Retina (tissue), 1 donor: ENCODE data around the gene COX17.

Source experiments
- DNase-seq: peaks from one replicate; pipeline ENCODE4 v3.0.0-alpha.2; 2016

Gene COX17

GRCh38 chr3:119643528-119643927 lies 33.7 kb downstream of the COX17 start:
- DNase-seq = no peak

- DNase-seq = no peak
These were observed 34.3 kb downstream of the COX17 start for GRCh38 chr3:119642746-119643473.

GRCh38 chr3:119641416-119641815 lies 35.8 kb downstream of the COX17 start:
- DNase-seq = no peak

GRCh38 chr3:119639494-119640350 lies 37.5 kb downstream of the COX17 start:
- no peak for DNase-seq

- no peak for DNase-seq
These were observed 39.3 kb downstream of the COX17 start for GRCh38 chr3:119637679-119638477.

- DNase-seq = no peak
These were observed 40.2 kb downstream of the COX17 start for GRCh38 chr3:119636891-119637611.

- DNase-seq = no peak
These were observed 41.0 kb downstream of the COX17 start for GRCh38 chr3:119636249-119636648.

GRCh38 chr3:119635719-119636118 lies 41.5 kb downstream of the COX17 start:
- no peak for DNase-seq

GRCh38 chr3:119632829-119633228 lies 44.4 kb downstream of the COX17 start:
- no peak for DNase-seq

GRCh38 chr3:119632216-119632615 lies 45.0 kb downstream of the COX17 start:
- no peak for DNase-seq

- DNase-seq = no peak
These were observed 45.7 kb downstream of the COX17 start for GRCh38 chr3:119631516-119631915.

GRCh38 chr3:119630880-119631329 lies 46.3 kb downstream of the COX17 start:
- no peak for DNase-seq

GRCh38 chr3:119630128-119630879 lies 46.9 kb downstream of the COX17 start:
- no peak for DNase-seq

GRCh38 chr3:119628816-119629445 lies 48.3 kb downstream of the COX17 start:
- no peak for DNase-seq

- DNase-seq = no peak
These were observed 48.8 kb downstream of the COX17 start for GRCh38 chr3:119628390-119628789.

- DNase-seq = no peak
These were observed 49.7 kb downstream of the COX17 start for GRCh38 chr3:119627461-119627860.

- DNase-seq = no peak
These were observed 51.0 kb downstream of the COX17 start for GRCh38 chr3:119626196-119626595.

- no peak for DNase-seq
These were observed 51.6 kb downstream of the COX17 start for GRCh38 chr3:119625451-119626153.

GRCh38 chr3:119624002-119624720 lies 53.0 kb downstream of the COX17 start:
- no peak for DNase-seq

GRCh38 chr3:119620899-119621298 lies 56.3 kb downstream of the COX17 start:
- no peak for DNase-seq
